ENCODE measurements around the gene PIK3R5.

GRCh38 chr17:8960325-8961140, 5.0 kb downstream of the PIK3R5 start:
- TF ChIP-seq POLR2A (IDR thresholded peaks at IDR 0.05; ENCODE audit: low read length) (no peak), GATA1 (IDR thresholded peaks at IDR 0.05; ENCODE audit: low read depth, low read length) (no peak)

All from erythroblast (primary cell).